HG02840 (cell line): ENCODE measurements around the gene SYT6.

Experiments
- ATAC-seq: cut with Tn5 transposase; IDR thresholded peaks from one replicate; pipeline ENCODE4 v1.9.1; 2021; ENCODE audit warnings: mild to moderate bottlenecking, moderate library complexity, moderate number of reproducible peaks; ENCODE audit not compliant: unreplicated experiment, low FRiP score

Gene SYT6

DNA sequence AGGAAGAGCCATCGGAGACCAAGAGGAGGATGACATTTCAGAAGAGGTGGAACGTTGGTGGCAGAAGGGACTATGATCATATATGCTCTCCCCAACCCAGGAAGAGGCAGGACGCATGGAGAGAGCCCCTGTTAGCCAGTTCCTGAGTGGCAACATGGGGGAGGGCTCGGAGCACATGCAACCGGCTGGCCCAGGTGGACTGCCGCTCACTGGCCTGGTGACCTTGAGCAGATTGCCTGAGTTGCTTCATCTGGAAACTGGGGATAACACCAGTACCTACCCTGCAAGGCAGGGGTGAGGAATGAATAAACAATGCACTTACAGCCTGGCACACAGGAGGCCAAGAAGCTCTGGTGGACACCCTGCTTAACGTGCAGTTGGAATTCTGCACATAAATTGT is 29.0 kb downstream of the SYT6 start:
- ATAC-seq: no peak

DNA sequence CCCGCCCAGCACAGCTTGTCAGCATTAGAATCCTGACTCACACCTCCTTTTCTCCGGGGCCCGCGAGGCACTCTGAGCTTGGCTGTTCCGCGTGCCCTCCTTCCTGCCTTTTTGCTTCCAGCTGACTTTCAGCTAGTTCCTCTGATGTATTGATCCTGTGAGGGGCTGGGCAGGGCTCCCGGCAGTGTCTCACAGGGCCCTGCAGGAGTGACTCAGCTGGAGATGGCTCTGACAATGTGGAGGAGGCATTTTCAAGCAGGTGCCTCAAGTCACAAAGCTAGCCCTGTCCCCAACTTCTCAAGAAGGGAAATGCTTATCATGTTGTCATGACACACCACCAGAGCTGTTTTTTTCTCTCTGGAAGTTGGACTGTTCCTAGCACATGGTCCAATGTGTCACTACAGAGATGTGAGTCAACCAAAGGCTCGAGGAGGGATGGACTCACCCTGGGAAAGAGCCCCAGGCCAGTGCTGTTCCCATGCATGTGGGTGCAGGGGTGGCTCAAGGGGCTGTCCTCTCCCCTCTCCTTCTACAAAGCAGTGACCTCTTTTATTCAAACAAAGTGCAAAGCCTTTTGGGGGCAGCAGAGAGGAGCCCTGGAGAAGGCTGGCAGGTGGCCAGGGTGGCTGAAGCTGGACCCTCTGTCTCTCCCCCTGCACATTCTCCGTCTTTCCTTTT is 30.6 kb downstream of the SYT6 start:
- no peak for ATAC-seq

DNA sequence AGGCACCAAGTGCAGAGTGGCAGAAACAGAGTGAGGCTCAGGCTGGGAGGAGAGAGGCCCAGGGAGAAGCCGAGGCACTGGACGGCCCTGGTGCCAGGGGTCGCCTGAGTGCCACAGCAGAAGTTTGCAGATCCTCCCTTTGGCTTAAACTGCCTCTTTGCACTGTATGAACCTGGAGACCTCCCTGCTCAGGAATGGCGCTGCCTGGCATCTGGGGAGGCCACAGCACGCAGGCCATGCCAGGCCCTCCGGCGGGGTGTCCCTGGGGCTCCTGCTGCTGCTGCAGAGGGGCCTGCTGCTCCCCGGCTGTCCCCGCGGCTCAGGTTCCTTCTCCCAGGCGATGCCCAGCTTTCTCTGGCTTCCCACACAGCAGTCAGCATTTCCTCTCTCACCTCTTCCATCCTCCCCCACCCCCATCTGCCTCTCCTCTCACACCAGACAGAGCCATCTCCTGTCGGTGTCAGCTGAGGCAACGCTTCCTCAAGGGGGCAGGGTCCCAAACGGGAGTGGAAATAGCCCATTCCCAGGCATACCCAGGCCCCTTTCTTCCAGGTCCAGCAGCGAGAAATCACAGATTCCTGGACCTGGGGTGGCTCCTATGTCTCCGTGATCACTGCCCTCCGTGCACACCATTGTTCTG is 35.2 kb downstream of the SYT6 start:
- ATAC-seq: no peak

DNA sequence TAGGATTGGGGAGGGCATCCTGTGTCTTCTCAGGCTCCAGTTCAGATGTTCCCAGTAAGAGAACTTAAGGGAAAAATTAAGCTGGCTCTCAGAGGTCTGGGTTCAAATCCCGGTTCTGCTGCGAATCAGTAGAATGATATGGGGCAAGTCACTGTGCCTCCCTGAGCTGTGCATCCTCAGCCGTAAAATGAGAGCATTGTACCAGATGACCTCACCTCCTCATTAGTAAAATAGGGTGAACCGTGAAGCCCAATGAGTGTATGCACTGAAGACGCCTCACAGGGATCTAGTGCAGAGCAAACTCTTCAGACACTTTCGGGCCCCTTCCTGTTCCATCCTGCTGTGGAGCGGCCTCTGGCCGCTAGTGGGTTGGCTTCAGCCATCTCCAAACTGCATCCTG is 36.0 kb downstream of the SYT6 start:
- ATAC-seq: no peak

DNA sequence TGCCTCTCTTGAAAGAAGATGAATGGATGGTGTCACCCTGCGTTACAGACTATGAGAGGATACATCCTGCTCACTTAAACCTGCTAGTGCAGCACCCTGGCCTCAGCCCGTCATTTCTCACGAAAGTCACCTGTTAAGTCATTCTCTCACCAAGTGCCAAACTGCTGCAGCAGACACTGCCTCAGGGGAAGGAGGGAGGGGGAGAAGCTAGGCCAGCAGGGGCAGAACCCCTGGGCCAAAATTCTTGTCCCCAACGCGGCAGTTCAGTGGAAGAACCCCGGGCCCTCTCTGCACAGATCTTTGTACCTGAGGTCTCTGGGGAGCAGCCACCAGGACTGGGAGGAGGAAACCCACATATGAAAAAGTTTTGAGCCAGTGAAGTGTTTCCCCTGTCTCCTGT is 37.6 kb downstream of the SYT6 start:
- no peak for ATAC-seq

DNA sequence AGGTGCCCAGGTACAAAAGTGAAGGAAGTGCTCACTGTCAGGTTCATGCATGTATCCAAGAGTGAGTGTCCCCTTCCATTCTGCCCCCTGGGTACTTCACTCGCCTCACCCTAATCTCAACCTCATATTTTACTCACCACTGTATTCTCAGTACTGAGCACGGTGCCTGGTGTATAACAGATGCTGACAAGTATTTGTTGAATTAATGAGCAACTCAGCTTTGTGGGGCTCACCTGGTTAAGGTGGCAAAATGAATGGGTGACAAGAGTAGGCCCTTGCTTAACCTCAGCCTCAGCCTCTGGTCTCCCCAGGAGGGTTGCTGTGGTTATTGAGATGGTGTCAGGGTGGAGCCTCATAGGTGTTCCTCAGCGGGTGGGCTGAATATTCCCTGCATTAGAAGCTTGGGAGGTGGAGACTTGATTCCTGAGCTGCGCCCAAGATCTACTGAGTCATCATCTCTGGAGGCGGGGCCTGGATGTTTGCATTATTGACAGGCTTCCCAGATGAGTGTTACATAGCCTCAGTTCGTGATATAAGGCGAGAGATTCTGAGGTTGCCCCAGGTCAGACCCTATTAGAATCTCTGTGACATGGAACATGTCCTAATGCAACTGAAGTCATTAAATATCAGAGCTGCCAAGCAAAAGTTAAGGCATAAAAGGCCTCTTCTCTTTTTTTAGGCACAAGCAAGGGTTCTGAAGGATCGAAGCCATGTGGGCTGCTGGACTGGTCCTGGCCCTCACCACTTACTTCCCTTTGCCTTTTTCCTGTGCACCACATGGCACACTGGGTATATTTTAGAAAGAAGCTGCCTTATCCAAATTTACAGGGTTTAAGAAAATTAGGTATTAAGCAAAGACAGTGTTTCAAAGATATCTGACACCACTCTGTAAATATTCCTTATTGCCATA is 39.2 kb downstream of the SYT6 start:
- ATAC-seq: no peak

DNA sequence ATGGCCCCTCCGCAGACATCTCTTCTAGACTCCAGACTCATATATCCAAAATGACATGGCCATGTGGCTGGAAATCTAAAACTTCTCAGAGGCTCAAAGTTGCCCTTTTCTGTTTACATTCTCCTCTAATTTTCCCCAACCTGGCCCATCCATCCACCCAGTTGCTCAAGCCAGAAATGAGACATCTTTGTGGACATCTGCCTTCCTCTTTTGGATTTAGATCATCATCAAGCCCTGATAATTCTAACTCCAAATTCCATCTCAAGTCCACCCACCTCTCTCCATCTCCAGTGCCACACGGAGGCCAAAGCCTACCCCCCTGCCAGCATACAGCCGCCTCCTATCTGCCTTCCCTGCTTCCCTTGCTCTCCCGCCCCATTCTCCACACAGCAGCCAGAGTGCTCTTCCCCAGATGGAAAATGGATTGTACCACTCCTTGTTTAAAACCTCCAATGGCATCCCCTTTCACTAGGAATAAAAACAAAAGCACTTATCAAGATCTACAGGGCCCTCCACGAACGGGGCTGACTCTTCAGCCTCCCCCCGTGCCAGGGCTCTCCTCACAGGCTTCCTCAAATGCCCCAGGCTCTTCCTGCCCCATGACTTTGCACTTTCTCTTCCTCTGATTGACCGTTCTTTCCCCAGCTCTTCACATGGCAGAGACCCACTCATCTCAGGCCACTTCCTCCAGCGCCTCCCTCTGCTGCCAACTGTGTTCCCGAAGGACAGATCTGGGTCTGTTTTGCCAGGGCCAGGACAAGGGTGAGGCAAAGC is 40.1 kb downstream of the SYT6 start:
- ATAC-seq: no peak

DNA sequence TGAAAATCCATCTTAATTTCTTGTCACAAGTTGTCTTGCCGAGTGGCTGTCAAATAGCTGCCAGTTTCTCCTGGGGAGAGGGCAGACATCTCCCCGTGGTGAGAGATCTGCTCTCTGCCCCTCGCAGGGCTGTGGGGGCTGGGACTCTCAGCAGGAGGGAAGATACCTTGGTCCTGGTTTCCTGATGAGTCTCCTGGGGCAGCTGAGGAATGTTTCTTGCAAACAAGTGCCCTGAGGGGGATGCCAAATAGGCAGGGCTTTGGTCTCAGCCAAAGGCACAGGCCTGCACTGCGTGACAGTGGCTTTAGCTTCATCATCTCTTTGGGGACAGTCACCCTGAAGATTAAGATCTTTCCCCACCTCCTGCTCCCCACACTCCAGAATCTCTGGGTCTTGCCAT is 40.9 kb downstream of the SYT6 start:
- no peak for ATAC-seq

DNA sequence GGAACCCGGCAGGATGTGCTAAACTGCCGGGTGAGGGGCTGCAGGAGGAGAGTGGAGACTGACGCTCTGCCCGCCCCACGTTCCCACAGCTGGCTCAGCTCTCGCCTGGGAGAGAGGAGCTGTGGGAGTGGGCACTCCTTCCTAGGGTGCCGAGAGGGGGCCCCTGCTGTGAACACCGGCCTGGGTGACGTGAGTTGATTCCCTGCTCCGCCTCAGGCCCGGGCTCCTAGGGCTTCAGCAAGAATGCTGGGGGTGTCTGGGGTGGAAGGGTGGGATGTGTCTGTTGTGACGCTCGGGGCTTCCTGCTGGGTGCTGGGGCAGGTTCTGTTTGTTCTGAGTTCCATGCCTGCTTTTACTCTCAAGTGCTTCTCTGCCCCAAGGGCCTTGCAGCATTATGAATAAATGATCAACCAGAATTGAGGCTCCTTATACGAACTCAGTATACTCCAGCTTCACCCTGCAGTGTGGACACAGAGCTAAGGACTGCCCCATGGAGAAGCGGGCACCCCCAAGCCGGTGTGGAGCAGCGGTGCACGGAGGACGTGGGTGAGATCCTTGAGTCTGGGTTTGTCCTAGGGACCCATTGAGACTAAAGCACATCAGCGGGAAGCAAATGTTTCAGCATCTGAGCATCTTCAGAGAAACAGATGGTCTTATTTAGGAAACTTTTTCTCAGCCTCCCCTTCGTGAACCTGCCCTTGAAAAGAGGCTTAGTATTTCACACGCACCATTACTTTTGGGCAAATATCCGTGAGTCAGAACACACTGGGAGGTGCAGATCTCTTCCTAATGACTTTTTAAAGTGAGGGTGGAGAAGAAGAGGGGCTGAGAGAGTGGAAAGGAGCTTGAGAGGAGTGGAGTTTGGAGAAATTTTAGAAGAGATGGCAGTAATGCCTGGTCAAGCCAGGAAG is 41.7 kb downstream of the SYT6 start:
- no peak for ATAC-seq

DNA sequence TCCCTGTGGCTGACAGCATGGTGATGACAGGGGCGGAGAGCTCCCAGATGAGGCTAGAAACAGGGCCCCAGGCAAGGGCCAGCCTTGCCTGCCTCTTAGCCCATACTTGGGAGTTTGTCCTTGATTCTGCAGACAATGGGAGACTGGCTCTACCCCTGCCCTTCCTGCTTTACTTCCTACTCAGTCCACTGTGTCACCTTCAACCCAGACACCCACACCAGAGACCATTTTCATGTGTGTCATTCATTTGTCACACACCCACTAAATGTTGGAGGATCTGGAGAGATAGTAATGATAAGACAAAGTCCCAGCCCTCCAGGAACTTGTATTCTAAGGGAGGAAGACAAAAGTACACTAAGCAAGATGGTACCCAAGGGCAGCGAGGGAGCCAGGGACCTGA is 43.7 kb downstream of the SYT6 start:
- ATAC-seq: no peak

DNA sequence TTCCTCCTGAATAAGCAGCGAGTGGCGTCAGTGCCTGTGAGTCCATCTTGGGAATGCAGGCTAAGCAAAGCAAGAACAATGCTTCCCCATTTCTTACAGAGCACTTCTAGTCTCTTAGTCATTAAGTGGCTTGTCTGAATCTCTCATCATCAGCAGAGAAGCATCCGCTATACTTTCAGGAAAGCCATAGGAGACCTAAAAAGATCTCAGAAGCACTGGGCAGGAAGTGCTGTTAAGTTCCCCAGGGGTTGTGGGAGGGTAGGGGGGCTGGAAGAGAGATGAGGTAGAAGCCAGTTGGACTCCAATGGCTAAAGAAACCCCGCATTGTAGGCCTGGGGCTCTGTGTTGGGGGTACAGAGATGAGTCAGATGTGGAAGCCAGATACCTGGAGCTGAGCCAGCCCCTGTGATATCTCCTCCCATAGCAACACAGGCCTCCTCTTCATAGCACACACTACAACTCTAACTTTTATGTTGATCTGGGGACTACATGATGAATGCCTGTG is 44.9 kb downstream of the SYT6 start:
- peak; percentile 61 for ATAC-seq

DNA sequence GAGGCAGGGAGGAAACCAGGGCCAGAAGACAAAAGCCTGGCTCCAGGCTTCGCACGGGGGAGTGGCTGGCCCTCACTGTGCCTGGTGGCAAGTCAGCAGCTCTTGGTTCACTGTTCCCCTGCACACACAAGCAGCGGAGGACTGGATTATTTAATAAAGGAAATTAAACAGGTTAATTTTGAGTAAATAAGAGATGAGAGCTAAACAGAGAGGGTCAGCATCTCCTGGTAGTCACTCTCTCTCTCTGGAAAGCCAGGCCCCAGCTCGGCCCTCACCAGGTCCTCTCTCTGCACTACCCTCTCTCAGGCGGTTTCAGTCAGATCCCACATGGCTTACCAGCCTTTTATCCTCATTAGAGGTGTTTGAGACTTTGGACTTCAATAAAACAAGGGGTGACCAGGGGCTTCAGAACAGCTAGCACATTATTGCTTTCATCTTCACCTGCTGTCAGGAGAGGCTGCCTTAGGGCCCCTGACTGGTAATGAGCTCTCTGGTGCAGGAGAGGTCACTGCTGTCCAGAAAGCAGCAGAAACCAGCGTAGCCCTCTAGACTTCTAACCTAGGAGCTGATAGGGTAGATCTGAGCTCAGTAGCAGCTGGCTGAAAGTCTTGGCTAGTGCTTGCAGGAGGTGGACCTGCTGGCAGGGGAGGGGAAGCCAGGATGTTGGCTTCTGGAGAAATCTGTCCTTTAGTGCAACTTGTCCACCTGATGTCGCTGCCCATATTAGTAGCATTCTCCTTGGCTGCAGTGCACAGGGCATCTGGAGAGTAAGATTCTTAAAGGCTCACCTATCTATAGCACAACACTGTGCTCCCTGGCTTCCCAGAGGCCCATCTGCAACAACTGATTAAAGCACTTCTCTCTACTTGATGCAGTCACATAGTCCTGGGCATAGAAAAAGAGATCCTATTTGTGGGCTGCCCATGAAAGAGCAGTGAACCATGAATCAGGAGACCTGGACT is 45.9 kb downstream of the SYT6 start:
- ATAC-seq: no peak

DNA sequence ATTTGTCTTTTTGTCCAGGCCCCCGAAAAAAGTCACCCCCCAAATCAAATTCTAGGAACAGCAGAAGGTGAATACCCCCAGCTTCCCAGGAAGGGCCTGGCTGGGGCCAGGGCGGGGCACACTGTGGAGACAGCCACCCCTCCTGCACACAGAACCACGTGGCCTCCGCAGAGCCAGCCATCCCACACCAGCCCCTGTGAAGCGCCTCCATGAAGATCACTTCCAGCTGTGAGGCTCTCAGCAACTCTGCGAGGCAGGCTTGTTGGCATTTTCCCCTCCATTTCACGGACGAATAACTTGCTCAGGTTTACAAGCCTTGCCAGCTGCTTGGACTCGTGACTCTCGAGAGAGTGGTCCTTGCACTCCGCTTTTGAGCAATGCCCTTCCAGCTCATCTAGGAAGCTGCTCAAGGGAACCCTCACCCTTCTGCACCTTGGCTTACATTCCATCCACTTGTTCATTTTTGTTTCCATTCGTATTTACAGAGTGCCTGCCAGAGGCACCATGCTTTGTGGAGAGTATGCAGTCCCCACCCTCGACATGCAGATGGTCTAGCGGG is 48.2 kb downstream of the SYT6 start:
- ATAC-seq: no peak

DNA sequence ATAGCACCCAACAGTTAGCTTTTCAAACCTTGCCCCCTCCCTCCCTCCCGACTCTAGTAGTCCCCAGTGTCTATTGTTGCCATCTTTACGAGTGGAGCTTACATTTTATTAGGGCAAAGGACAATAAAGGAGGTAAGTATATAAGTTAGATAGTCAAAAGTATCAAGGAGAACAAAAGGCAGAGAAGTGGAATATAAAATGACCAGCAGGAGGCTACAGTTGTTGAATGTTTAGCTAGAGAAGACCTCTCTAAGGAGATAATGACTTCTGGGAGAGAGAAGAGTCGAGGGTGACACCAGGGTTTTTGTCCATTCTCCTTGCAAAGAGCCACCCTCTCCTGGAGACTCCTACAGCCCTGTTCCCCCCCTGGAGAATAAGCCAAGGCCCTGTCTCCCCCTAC is 48.7 kb downstream of the SYT6 start:
- no peak for ATAC-seq

DNA sequence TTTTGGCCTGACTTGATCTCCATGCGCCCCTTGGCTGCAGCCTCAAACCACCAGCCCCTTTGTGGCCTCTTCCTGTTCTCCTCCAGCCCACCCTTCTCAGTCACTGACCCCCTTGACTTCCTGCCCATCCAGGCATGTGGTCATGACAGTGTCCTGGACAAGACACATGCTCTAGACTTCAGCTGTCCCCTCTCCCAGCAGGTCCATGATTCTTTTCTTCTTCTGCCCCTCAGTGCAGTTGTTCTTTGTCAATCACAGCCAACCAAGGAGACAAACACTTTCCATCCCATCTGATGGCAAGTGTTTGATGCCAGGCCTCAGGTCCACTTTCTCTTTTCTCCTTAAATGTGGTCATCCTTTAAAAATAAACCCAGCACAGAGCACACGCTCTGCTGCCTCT is 49.7 kb downstream of the SYT6 start:
- ATAC-seq: no peak

DNA sequence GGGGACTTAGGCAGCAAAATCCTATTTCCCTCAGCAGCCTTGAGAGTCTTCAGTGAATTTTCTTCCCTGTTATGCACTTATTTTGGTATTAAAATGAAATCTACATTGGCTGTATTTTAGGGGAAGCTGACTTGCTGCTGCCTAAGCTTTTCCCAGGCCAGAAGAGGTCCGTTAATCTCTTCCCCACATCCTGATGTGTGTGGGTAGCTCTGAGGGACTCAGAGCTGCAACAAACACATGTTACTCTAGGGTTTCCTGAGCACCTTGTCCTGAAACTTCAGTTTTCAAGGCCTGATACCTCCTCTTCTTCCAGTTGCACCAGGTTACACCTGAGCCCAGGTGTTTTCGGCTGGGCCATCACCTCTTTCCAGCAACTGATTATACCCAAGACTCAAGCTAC is 51.5 kb downstream of the SYT6 start:
- ATAC-seq: no peak

DNA sequence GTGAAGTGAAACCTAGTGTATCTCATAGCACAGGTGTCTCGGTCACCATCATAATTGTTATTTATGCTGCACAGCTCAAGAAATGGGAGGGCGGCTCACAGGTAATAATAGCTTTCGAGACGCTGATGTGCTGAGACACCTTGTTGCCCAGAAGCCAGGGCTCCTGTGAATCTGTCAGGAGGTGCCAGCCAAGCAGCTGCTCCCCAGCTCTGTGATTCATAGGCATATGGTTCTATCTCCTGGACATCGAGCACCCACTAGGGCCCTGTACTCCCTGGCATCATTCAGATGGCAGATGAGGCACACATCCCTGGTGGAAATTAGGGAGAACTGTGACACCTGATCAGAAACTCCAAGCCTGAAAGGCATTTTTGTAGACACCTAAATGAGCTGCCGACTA is 53.5 kb downstream of the SYT6 start:
- ATAC-seq: no peak

DNA sequence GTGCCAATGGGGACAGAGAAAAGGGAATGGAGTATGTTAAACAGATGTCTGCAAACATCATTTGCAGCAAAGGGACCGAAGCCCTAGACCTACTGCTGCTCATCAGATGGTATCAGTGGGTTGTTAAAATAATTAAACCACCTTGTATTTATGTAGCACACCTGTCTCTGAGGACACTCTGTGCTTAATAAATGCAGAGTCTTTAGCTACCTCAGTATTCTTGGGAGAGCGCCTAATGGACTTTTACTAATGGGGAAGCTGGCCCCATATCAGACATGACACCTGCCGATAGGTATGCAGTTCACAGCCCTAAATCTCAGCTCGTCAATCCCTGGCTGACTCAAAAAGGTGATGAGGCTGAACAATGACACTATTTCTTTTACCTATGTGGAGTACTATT is 54.4 kb downstream of the SYT6 start:
- ATAC-seq: no peak
